PC-9 (cell line): ENCODE results near the gene ITGAV. TPM values are rescaled to one million over a fixed set of nuclear protein-coding genes. Genes with fewer than 3 reads are reported as not detected.

ENCODE experiments used
- BruUV-seq: library from RNA; stranded (reverse); fragments of 400-500 nt; replicated peaks from 2 replicates; lab custom pipeline; 2021; lab: Mats Ljungman, UMichigan
- CTCF ChIA-PET: fragments of 300-600 bp; sonication (Branson Sonifier 250); formaldehyde crosslinking; loops from one replicate; lab custom pipeline; 2022; ENCODE audit warnings: antibody characterized with exemption; lab: Charles Lee
- POLR2A ChIA-PET: fragments of 300-600 bp; sonication (Branson Sonifier 250); formaldehyde crosslinking; loops from one replicate; lab custom pipeline; 2022; ENCODE audit warnings: antibody characterized with exemption; ENCODE audit not compliant: unreplicated experiment; lab: Charles Lee
- DNase-seq, 2 experiments: peaks; one replicate each; pipeline versions ENCODE4 v3.0.0 to v3.0.0-alpha.2; 2015 to 2022; ENCODE audit warnings: mixed read lengths in 1 of 2
- H2AFZ ChIP-seq: fragments of 200-600 bp; sonication (generic); 2 replicates; pipeline ENCODE4 v1.8.1; 2017; ENCODE audit warnings: antibody characterized with exemption
- H3F3A ChIP-seq: fragments of 200-600 bp; sonication (generic); 2 replicates; pipeline ENCODE4 v1.8.1; 2017; ENCODE audit warnings: antibody characterized with exemption, mild to moderate bottlenecking, low read depth; ENCODE audit not compliant: insufficient read depth
- H3K27ac ChIP-seq: fragments of 200-600 bp; sonication (generic); 2 replicates; pipeline ENCODE4 v1.6.1; 2016; ENCODE audit warnings: mixed run types
- H3K27me3 ChIP-seq: fragments of 200-600 bp; sonication (generic); 2 replicates; pipeline ENCODE4 v1.6.1; 2016; ENCODE audit warnings: low read depth, mixed run types; ENCODE audit not compliant: insufficient read depth
- H3K36me3 ChIP-seq: fragments of 200-600 bp; sonication (generic); 2 replicates; pipeline ENCODE4 v1.6.1; 2016; ENCODE audit warnings: low read depth, mixed run types
- H3K4me1 ChIP-seq: fragments of 200-600 bp; sonication (generic); replicated peaks from 2 replicates; pipeline ENCODE4 v1.6.1; 2016; ENCODE audit warnings: mixed run types; ENCODE audit not compliant: insufficient read depth
- H3K4me2 ChIP-seq: fragments of 200-600 bp; sonication (generic); 2 replicates; pipeline ENCODE4 v1.6.1; 2017; ENCODE audit warnings: mixed run types
- H3K4me3 ChIP-seq: fragments of 200-600 bp; sonication (generic); 2 replicates; pipeline ENCODE4 v1.6.1; 2016; ENCODE audit warnings: mixed run types
- H3K79me2 ChIP-seq: fragments of 200-600 bp; sonication (generic); 2 replicates; pipeline ENCODE4 v1.6.1; 2017; ENCODE audit warnings: low read depth, mixed run types
- H3K9me2 ChIP-seq: fragments of 200-600 bp; sonication (generic); 2 replicates; pipeline ENCODE4 v1.8.1; 2017; ENCODE audit warnings: mild to moderate bottlenecking; ENCODE audit not compliant: insufficient read depth
- H3K9me3 ChIP-seq: fragments of 200-600 bp; sonication (generic); 2 replicates; pipeline ENCODE4 v1.8.1; 2016; ENCODE audit warnings: low read depth; ENCODE audit not compliant: insufficient read depth
- H4K20me1 ChIP-seq: fragments of 200-600 bp; sonication (generic); 2 replicates; pipeline ENCODE4 v1.8.1; 2017; ENCODE audit not compliant: insufficient read depth
- EZH2 ChIP-seq: fragments of 200-600 bp; sonication (generic); IDR thresholded peaks from 2 replicates; pipeline ENCODE4 v1.8.0; 2017; ENCODE audit warnings: antibody characterized with exemption, low read depth
- intact Hi-C: fragments of 100-400 bp; cut with micrococcal nuclease; formaldehyde crosslinking; loops from one replicate; pipeline ENCODE4 v1.10.0; 2022; ENCODE audit not compliant: unreplicated experiment
- total RNA-seq: library from RNA; stranded (reverse); gene quantifications from 2 replicates; pipeline ENCODE4 v1.2.3, GENCODE V29; 2021
- TF ChIP-seq, protein P1 (sequence below): fragments of 200-600 bp; sonication (generic); conservative IDR thresholded peaks from 2 replicates; pipeline ENCODE4 v1.6.1; 2017; ENCODE audit warnings: mixed run types, antibody characterized with exemption, mild to moderate bottlenecking, moderate library complexity

Gene ITGAV
- total RNA-seq, 1 experiment from 2014 or later, result 28.0 TPM

- Histone ChIP-seq H3K4me3 (no peak overlapping the region), H3K36me3 (no peaks in the 10 kb centered on the region), H3F3A (no peaks in the 10 kb centered on the region), H2AFZ (no peak overlapping the region), H3K9me3 (no peaks in the 10 kb centered on the region), H3K9me2 (no peaks in the 10 kb centered on the region), H4K20me1 (no peaks in the 10 kb centered on the region), H3K27me3 (no peaks in the 10 kb centered on the region), H3K4me2 (no peak overlapping the region), H3K27ac (no peak overlapping the region), H3K79me2 (no peaks in the 10 kb centered on the region), H3K4me1 (no peaks in the 10 kb centered on the region)
- TF ChIP-seq EZH2, result no peak
- TF ChIP-seq, protein P1, sequence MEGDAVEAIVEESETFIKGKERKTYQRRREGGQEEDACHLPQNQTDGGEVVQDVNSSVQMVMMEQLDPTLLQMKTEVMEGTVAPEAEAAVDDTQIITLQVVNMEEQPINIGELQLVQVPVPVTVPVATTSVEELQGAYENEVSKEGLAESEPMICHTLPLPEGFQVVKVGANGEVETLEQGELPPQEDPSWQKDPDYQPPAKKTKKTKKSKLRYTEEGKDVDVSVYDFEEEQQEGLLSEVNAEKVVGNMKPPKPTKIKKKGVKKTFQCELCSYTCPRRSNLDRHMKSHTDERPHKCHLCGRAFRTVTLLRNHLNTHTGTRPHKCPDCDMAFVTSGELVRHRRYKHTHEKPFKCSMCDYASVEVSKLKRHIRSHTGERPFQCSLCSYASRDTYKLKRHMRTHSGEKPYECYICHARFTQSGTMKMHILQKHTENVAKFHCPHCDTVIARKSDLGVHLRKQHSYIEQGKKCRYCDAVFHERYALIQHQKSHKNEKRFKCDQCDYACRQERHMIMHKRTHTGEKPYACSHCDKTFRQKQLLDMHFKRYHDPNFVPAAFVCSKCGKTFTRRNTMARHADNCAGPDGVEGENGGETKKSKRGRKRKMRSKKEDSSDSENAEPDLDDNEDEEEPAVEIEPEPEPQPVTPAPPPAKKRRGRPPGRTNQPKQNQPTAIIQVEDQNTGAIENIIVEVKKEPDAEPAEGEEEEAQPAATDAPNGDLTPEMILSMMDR, result no peak
- ChIA-PET CTCF (no interaction called here), POLR2A (no interaction called here)
- intact Hi-C loops, result no loop called here
- BruUV-seq, result no TSS peak
- DNase-seq, result no peak
These were observed 127.0 kb downstream of the ITGAV start for GRCh38 chr2:186716899-186717298.

GRCh38 chr2:186717320-186718007 is 127.6 kb downstream of the ITGAV start:
- no peak overlapping the region for H3K4me2 ChIP-seq
- CTCF ChIA-PET, result no interaction called here

GRCh38 chr2:186718122-186718521 is 128.3 kb downstream of the ITGAV start:
- ChIA-PET CTCF (no interaction called here), POLR2A (no interaction called here)
- no peaks in the 10 kb centered on the region for H3K79me2 ChIP-seq
- H3K4me1 ChIP-seq, result no peaks in the 10 kb centered on the region
- no peak overlapping the region for H3K4me3 ChIP-seq
- no peaks in the 10 kb centered on the region for H3K9me2 ChIP-seq
- no peaks in the 10 kb centered on the region for H4K20me1 ChIP-seq
- H2AFZ ChIP-seq, result no peak overlapping the region
- intact Hi-C loops, result no loop called here
- TF ChIP-seq EZH2, result no peak
- TF ChIP-seq, protein P1, result no peak
- H3K4me2 ChIP-seq, result no peak overlapping the region
- no peaks in the 10 kb centered on the region for H3K9me3 ChIP-seq
- no peaks in the 10 kb centered on the region for H3F3A ChIP-seq
- no peaks in the 10 kb centered on the region for H3K27me3 ChIP-seq
- no peaks in the 10 kb centered on the region for H3K36me3 ChIP-seq
- no peak for DNase-seq
- no peak overlapping the region for H3K27ac ChIP-seq
- BruUV-seq, result no TSS peak

More at GRCh38 chr2:186717320-186718007, 127.6 kb downstream of the ITGAV start:
- H3K9me3 ChIP-seq, result no peaks in the 10 kb centered on the region
- no peaks in the 10 kb centered on the region for H3K9me2 ChIP-seq
- no peaks in the 10 kb centered on the region for H4K20me1 ChIP-seq
- TF ChIP-seq, protein P1, result no peak
- TF ChIP-seq EZH2, result no peak
- no peak overlapping the region for H3K27ac ChIP-seq
- H3K79me2 ChIP-seq, result no peaks in the 10 kb centered on the region
- POLR2A ChIA-PET, result no interaction called here
- no peak overlapping the region for H3K4me3 ChIP-seq
- no peaks in the 10 kb centered on the region for H3K27me3 ChIP-seq
- intact Hi-C loops, result no loop called here
- no peak overlapping the region for H2AFZ ChIP-seq
- DNase-seq, result no peak
- H3K4me1 ChIP-seq, result no peaks in the 10 kb centered on the region
- H3F3A ChIP-seq, result no peaks in the 10 kb centered on the region
- no TSS peak for BruUV-seq
- no peaks in the 10 kb centered on the region for H3K36me3 ChIP-seq
